ENCODE measurements around the gene ZNF682.
"Not testable (repeated sequence)": the region's sequence is repeated elsewhere in the genome, so short reads cannot be mapped to it uniquely, and the experiment has no call there.

The ZNF682 gene

DNA sequence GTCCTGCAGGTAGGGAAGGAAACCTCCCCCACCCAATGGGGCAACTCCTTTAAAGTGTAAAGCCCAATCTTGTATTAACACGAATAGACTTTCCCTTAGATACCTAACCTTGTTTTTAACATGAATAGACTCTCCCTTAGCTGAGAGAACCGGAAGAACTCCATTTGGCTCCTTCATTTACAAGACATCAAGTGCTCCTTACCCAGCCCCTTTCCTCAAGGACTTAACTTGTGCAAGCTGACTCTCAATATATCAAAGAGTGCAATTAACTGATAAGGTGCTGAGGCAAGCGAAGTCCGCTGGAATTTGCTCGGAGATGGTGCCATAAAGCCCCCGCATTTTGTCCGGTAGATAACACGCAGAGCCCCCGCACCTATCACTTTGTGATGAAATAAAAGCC, 28.6 kb upstream of the ZNF682 start:
- peaks cover 6% of the 10 kb centered on the region for H3K27me3 ChIP-seq (replicated peaks; ENCODE audit: control insufficient read depth, insufficient read depth, low read length, poor library complexity, severe bottlenecking)
- no peaks in the 10 kb centered on the region for H3K36me3 ChIP-seq (ENCODE audit: control insufficient read depth, insufficient read depth, low read length)
- H3K27ac ChIP-seq (ENCODE audit: insufficient read depth, low read length, poor library complexity, severe bottlenecking), result no peak overlapping the region
- DNase-seq, result no peak
- no peaks in the 10 kb centered on the region for H3K4me1 ChIP-seq (ENCODE audit: control insufficient read depth, insufficient read depth, low read length, poor library complexity, severe bottlenecking)
- H3K9me3 ChIP-seq (ENCODE audit: control insufficient read depth, low read length), result no peaks in the 10 kb centered on the region
- no peak overlapping the region for H3K4me3 ChIP-seq (ENCODE audit: insufficient read depth, low read depth, low read length, poor library complexity, severe bottlenecking)

GRCh38 chr19:20066861-20067260, 27.6 kb upstream of the ZNF682 start:
- Histone ChIP-seq H3K4me1 (ENCODE audit: control insufficient read depth, insufficient read depth, low read length, poor library complexity, severe bottlenecking) (no peaks in the 10 kb centered on the region), H3K36me3 (ENCODE audit: control insufficient read depth, insufficient read depth, low read length) (no peaks in the 10 kb centered on the region), H3K9me3 (ENCODE audit: control insufficient read depth, low read length) (no peaks in the 10 kb centered on the region), H3K27ac (ENCODE audit: insufficient read depth, low read length, poor library complexity, severe bottlenecking) (no peak overlapping the region), H3K4me3 (ENCODE audit: insufficient read depth, low read depth, low read length, poor library complexity, severe bottlenecking) (no peak overlapping the region), H3K27me3 (replicated peaks; ENCODE audit: control insufficient read depth, insufficient read depth, low read length, poor library complexity, severe bottlenecking) (peaks cover 6% of the 10 kb centered on the region)
- no peak for DNase-seq

- Histone ChIP-seq H3K27ac (ENCODE audit: insufficient read depth, low read length, poor library complexity, severe bottlenecking) (no peak overlapping the region), H3K4me3 (ENCODE audit: insufficient read depth, low read depth, low read length, poor library complexity, severe bottlenecking) (no peak overlapping the region), H3K9me3 (ENCODE audit: control insufficient read depth, low read length) (no peaks in the 10 kb centered on the region), H3K36me3 (ENCODE audit: control insufficient read depth, insufficient read depth, low read length) (no peaks in the 10 kb centered on the region), H3K27me3 (replicated peaks; ENCODE audit: control insufficient read depth, insufficient read depth, low read length, poor library complexity, severe bottlenecking) (no peaks in the 10 kb centered on the region), H3K4me1 (ENCODE audit: control insufficient read depth, insufficient read depth, low read length, poor library complexity, severe bottlenecking) (no peaks in the 10 kb centered on the region)
- no peak for DNase-seq
Measured at GRCh38 chr19:20060282-20060681, 21.0 kb upstream of the ZNF682 start.

GRCh38 chr19:20058738-20059137, 19.4 kb upstream of the ZNF682 start:
- not testable (repeated sequence) for H3K9me3 ChIP-seq (ENCODE audit: control insufficient read depth, low read length); DNase-seq; H3K27ac ChIP-seq (ENCODE audit: insufficient read depth, low read length, poor library complexity, severe bottlenecking); H3K4me3 ChIP-seq (ENCODE audit: insufficient read depth, low read depth, low read length, poor library complexity, severe bottlenecking); H3K4me1 ChIP-seq (ENCODE audit: control insufficient read depth, insufficient read depth, low read length, poor library complexity, severe bottlenecking); H3K27me3 ChIP-seq (replicated peaks; ENCODE audit: control insufficient read depth, insufficient read depth, low read length, poor library complexity, severe bottlenecking); H3K36me3 ChIP-seq (ENCODE audit: control insufficient read depth, insufficient read depth, low read length)

- peak overlapping the region; percentile 64 for H3K27ac ChIP-seq (ENCODE audit: insufficient read depth, low read length, poor library complexity, severe bottlenecking)
- H3K9me3 ChIP-seq (ENCODE audit: control insufficient read depth, low read length), result no peaks in the 10 kb centered on the region
- no peaks in the 10 kb centered on the region for H3K36me3 ChIP-seq (ENCODE audit: control insufficient read depth, insufficient read depth, low read length)
- peak; percentile 7 to 41 (median 32) for DNase-seq
- H3K4me3 ChIP-seq (ENCODE audit: insufficient read depth, low read depth, low read length, poor library complexity, severe bottlenecking), result peak overlapping the region; percentile 92
- no peaks in the 10 kb centered on the region for H3K4me1 ChIP-seq (ENCODE audit: control insufficient read depth, insufficient read depth, low read length, poor library complexity, severe bottlenecking)
- H3K27me3 ChIP-seq (replicated peaks; ENCODE audit: control insufficient read depth, insufficient read depth, low read length, poor library complexity, severe bottlenecking), result no peaks in the 10 kb centered on the region
Measured at GRCh38 chr19:20051841-20052768, 12.8 kb upstream of the ZNF682 start.

- not testable (repeated sequence) for H3K9me3 ChIP-seq (ENCODE audit: control insufficient read depth, low read length); H3K4me1 ChIP-seq (ENCODE audit: control insufficient read depth, insufficient read depth, low read length, poor library complexity, severe bottlenecking); H3K36me3 ChIP-seq (ENCODE audit: control insufficient read depth, insufficient read depth, low read length); H3K4me3 ChIP-seq (ENCODE audit: insufficient read depth, low read depth, low read length, poor library complexity, severe bottlenecking); H3K27me3 ChIP-seq (replicated peaks; ENCODE audit: control insufficient read depth, insufficient read depth, low read length, poor library complexity, severe bottlenecking); H3K27ac ChIP-seq (ENCODE audit: insufficient read depth, low read length, poor library complexity, severe bottlenecking); DNase-seq
Measured at GRCh38 chr19:20045742-20046141, 6.4 kb upstream of the ZNF682 start.

DNA sequence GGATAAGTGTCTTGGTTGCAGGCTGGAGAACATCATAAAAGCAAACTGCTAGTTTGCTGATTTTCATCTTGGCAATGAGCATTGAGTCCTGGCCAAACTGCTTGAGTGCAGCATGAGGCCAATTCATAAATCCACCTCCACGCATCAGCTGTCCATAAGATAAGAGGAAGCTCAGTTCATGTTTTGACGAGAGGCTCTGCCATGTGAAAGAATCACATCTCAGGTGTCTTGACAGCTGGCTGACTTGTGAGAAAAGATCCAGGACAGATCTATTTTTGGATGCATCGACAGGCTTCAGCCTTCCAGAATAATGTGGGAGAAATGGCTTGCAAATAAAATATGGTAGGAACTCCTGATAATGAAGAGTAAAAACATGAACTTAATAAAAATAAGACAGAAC, 5.4 kb upstream of the ZNF682 start:
- no peaks in the 10 kb centered on the region for H3K9me3 ChIP-seq (ENCODE audit: control insufficient read depth, low read length)
- no peaks in the 10 kb centered on the region for H3K4me1 ChIP-seq (ENCODE audit: control insufficient read depth, insufficient read depth, low read length, poor library complexity, severe bottlenecking)
- H3K4me3 ChIP-seq (ENCODE audit: insufficient read depth, low read depth, low read length, poor library complexity, severe bottlenecking), result no peak overlapping the region
- DNase-seq, result no peak
- H3K27me3 ChIP-seq (replicated peaks; ENCODE audit: control insufficient read depth, insufficient read depth, low read length, poor library complexity, severe bottlenecking), result no peaks in the 10 kb centered on the region
- H3K27ac ChIP-seq (ENCODE audit: insufficient read depth, low read length, poor library complexity, severe bottlenecking), result no peak overlapping the region
- H3K36me3 ChIP-seq (ENCODE audit: control insufficient read depth, insufficient read depth, low read length), result no peaks in the 10 kb centered on the region

DNA sequence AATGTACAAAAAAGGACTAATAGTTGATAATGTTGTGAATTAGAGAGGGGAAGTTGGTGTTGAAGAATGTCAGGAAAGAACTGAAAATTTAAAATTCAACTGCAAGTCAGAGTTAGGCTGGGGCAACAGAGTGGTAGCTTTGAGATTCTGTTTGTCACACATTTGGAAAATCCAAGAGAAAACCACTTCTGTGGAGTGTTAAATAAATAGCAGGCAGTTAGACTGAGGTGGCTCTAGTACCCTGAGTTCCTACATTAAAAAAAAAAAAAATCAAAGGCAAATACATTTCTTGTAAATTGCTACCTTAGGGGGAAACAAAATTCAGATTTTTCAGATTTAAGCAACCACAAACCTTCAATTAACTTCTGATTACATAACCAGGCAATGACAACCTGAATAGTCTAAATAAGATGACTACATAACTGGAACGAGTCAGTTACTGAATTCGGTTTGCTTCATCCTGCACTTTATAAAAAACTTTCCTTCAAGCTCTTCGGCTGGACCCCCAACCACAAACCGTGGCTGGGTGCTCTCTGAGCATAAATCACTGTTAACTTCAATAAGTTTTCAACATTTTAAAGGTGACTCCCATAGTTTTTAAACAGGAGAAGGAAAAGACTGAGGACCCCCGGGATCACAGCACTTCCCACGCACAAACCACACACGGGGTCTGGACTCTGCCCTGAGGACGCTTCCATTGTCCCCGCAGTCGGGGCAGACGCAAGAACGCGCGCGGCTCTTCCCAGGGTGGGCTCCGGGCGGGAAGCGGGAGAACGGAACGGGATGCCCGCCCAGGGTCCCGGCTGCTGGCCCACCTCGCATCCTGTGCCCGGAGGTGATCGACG, 725 bp downstream of the ZNF682 start:
- Histone ChIP-seq H3K4me1 (ENCODE audit: control insufficient read depth, insufficient read depth, low read length, poor library complexity, severe bottlenecking) (no peaks in the 10 kb centered on the region), H3K4me3 (ENCODE audit: insufficient read depth, low read depth, low read length, poor library complexity, severe bottlenecking) (peak overlapping the region; percentile 93), H3K27me3 (replicated peaks; ENCODE audit: control insufficient read depth, insufficient read depth, low read length, poor library complexity, severe bottlenecking) (no peaks in the 10 kb centered on the region), H3K27ac (ENCODE audit: insufficient read depth, low read length, poor library complexity, severe bottlenecking) (peak overlapping the region; percentile 70), H3K9me3 (ENCODE audit: control insufficient read depth, low read length) (no peaks in the 10 kb centered on the region), H3K36me3 (ENCODE audit: control insufficient read depth, insufficient read depth, low read length) (no peaks in the 10 kb centered on the region)
- DNase-seq, result no peak

- Histone ChIP-seq H3K27ac (ENCODE audit: insufficient read depth, low read length, poor library complexity, severe bottlenecking) (no peak overlapping the region), H3K4me1 (ENCODE audit: control insufficient read depth, insufficient read depth, low read length, poor library complexity, severe bottlenecking) (no peaks in the 10 kb centered on the region), H3K9me3 (ENCODE audit: control insufficient read depth, low read length) (no peaks in the 10 kb centered on the region), H3K4me3 (ENCODE audit: insufficient read depth, low read depth, low read length, poor library complexity, severe bottlenecking) (no peak overlapping the region), H3K27me3 (replicated peaks; ENCODE audit: control insufficient read depth, insufficient read depth, low read length, poor library complexity, severe bottlenecking) (no peaks in the 10 kb centered on the region), H3K36me3 (ENCODE audit: control insufficient read depth, insufficient read depth, low read length) (no peaks in the 10 kb centered on the region)
- no peak for DNase-seq
Measured at GRCh38 chr19:20035935-20036334, 3.4 kb downstream of the ZNF682 start.

GRCh38 chr19:20028611-20029010, 10.7 kb downstream of the ZNF682 start:
- Histone ChIP-seq H3K4me3 (ENCODE audit: insufficient read depth, low read depth, low read length, poor library complexity, severe bottlenecking) (no peak overlapping the region), H3K27me3 (replicated peaks; ENCODE audit: control insufficient read depth, insufficient read depth, low read length, poor library complexity, severe bottlenecking) (no peaks in the 10 kb centered on the region), H3K9me3 (ENCODE audit: control insufficient read depth, low read length) (no peaks in the 10 kb centered on the region), H3K4me1 (ENCODE audit: control insufficient read depth, insufficient read depth, low read length, poor library complexity, severe bottlenecking) (no peaks in the 10 kb centered on the region), H3K36me3 (ENCODE audit: control insufficient read depth, insufficient read depth, low read length) (no peaks in the 10 kb centered on the region), H3K27ac (ENCODE audit: insufficient read depth, low read length, poor library complexity, severe bottlenecking) (no peak overlapping the region)
- no peak for DNase-seq
